ENCODE results near the gene TBCK. TPM values are rescaled to one million over a fixed set of nuclear protein-coding genes. Genes with fewer than 3 reads are reported as not detected.
"Not testable (repeated sequence)": the region's sequence is repeated elsewhere in the genome, so short reads cannot be mapped to it uniquely, and the experiment has no call there.

TBCK gene
- total RNA-seq, 1 experiment from 2014 or later: 16.2 TPM

- DNase-seq (ENCODE audit: low spot score): not testable (repeated sequence)
These were observed 196.0 kb downstream of the TBCK start for GRCh38 chr4:106119949-106120555.

GRCh38 chr4:106116025-106116424 is 200.0 kb downstream of the TBCK start:
- DNase-seq (ENCODE audit: low spot score): no peak

- DNase-seq (ENCODE audit: low spot score): no peak
These were observed 201.7 kb downstream of the TBCK start for GRCh38 chr4:106114270-106114669.

GRCh38 chr4:106111778-106112469 is 204.1 kb downstream of the TBCK start:
- DNase-seq (ENCODE audit: low spot score): not testable (repeated sequence)

GRCh38 chr4:106109929-106110328 is 206.1 kb downstream of the TBCK start:
- DNase-seq (ENCODE audit: low spot score): no peak

GRCh38 chr4:106105697-106106096 is 210.3 kb downstream of the TBCK start:
- DNase-seq (ENCODE audit: low spot score): no peak

- DNase-seq (ENCODE audit: low spot score): no peak
These were observed 211.7 kb downstream of the TBCK start for GRCh38 chr4:106104276-106104675.

- DNase-seq (ENCODE audit: low spot score): no peak
These were observed 219.6 kb downstream of the TBCK start for GRCh38 chr4:106096454-106096853.

- no peak for DNase-seq (ENCODE audit: low spot score)
These were observed 220.6 kb downstream of the TBCK start for GRCh38 chr4:106095408-106095807.

GRCh38 chr4:106092361-106093040 is 223.5 kb downstream of the TBCK start:
- no peak for DNase-seq (ENCODE audit: low spot score)

GRCh38 chr4:106090826-106091225 is 225.2 kb downstream of the TBCK start:
- DNase-seq (ENCODE audit: low spot score): no peak

- DNase-seq (ENCODE audit: low spot score): no peak
These were observed 232.9 kb downstream of the TBCK start for GRCh38 chr4:106083065-106083464.

GRCh38 chr4:106080376-106080775 is 235.6 kb downstream of the TBCK start:
- no peak for DNase-seq (ENCODE audit: low spot score)

- DNase-seq (ENCODE audit: low spot score): no peak
These were observed 236.4 kb downstream of the TBCK start for GRCh38 chr4:106079616-106080015.

- DNase-seq (ENCODE audit: low spot score): peak; percentile 33
These were observed 251.0 kb downstream of the TBCK start for GRCh38 chr4:106065018-106065417.

GRCh38 chr4:106063009-106063408 is 253.0 kb downstream of the TBCK start:
- DNase-seq (ENCODE audit: low spot score): peak; percentile 60

GRCh38 chr4:106062452-106062875 is 253.5 kb downstream of the TBCK start:
- DNase-seq (ENCODE audit: low spot score): peak; percentile 82

GRCh38 chr4:106058921-106059320 is 257.1 kb downstream of the TBCK start:
- no peak for DNase-seq (ENCODE audit: low spot score)

GRCh38 chr4:106056914-106057313 is 259.1 kb downstream of the TBCK start:
- DNase-seq (ENCODE audit: low spot score): no peak

- no peak for DNase-seq (ENCODE audit: low spot score)
These were observed 264.5 kb downstream of the TBCK start for GRCh38 chr4:106051514-106051913.

GRCh38 chr4:106049490-106049889 is 266.5 kb downstream of the TBCK start:
- DNase-seq (ENCODE audit: low spot score): no peak

GRCh38 chr4:106048250-106048971 is 267.6 kb downstream of the TBCK start:
- no peak for DNase-seq (ENCODE audit: low spot score)
